NCI-H345 (cell line): Measurements from ENCODE around the gene PSEN1.

Source experiments
- DNase-seq: peaks from one replicate; lab custom pipeline; 2025; lab: John Stamatoyannopoulos, UW

PSEN1 gene

GRCh38 chr14:73220061-73220460, 83.8 kb downstream of the PSEN1 start:
- no peak for DNase-seq

GRCh38 chr14:73220634-73221033, 84.3 kb downstream of the PSEN1 start:
- DNase-seq, result no peak

- no peak for DNase-seq
Observed at GRCh38 chr14:73221945-73222344, 85.6 kb downstream of the PSEN1 start.

GRCh38 chr14:73223049-73223448, 86.7 kb downstream of the PSEN1 start:
- DNase-seq, result no peak

GRCh38 chr14:73225496-73225895, 89.2 kb downstream of the PSEN1 start:
- DNase-seq, result no peak

- DNase-seq, result no peak
Observed at GRCh38 chr14:73227812-73228781, 91.8 kb downstream of the PSEN1 start.

GRCh38 chr14:73230051-73230450, 93.7 kb downstream of the PSEN1 start:
- no peak for DNase-seq

GRCh38 chr14:73231981-73232851, 95.9 kb downstream of the PSEN1 start:
- no peak for DNase-seq

- no peak for DNase-seq
Observed at GRCh38 chr14:73232984-73233383, 96.7 kb downstream of the PSEN1 start.

GRCh38 chr14:73233564-73233963, 97.3 kb downstream of the PSEN1 start:
- no peak for DNase-seq

- DNase-seq, result no peak
Observed at GRCh38 chr14:73234029-73234428, 97.7 kb downstream of the PSEN1 start.

- DNase-seq, result no peak
Observed at GRCh38 chr14:73234586-73235394, 98.5 kb downstream of the PSEN1 start.

- no peak for DNase-seq
Observed at GRCh38 chr14:73235531-73236155, 99.3 kb downstream of the PSEN1 start.

GRCh38 chr14:73236157-73236556, 99.8 kb downstream of the PSEN1 start:
- no peak for DNase-seq

GRCh38 chr14:73236752-73237218, 100.5 kb downstream of the PSEN1 start:
- no peak for DNase-seq

- DNase-seq, result no peak
Observed at GRCh38 chr14:73237219-73237785, 101.0 kb downstream of the PSEN1 start, which contains the start of gene PAPLN. PAPLN (plus strand) TSS chr14:73237506; CDS start chr14:73239779, 2,273 bp downstream.

GRCh38 chr14:73237786-73238423, 101.6 kb downstream of the PSEN1 start:
- DNase-seq, result no peak

GRCh38 chr14:73238424-73238852, 102.1 kb downstream of the PSEN1 start:
- no peak for DNase-seq

- DNase-seq, result no peak
Observed at GRCh38 chr14:73238941-73239340, 102.6 kb downstream of the PSEN1 start.
